Measurements from ENCODE around the gene HNRNPUL2.

GRCh38 chr11:62724171-62724570, 3.1 kb downstream of the HNRNPUL2 start:
- TF ChIP-seq POLR2A (IDR thresholded peaks at IDR 0.05) (no peak), CTCF (IDR thresholded peaks at IDR 0.05) (no peak), POLR2AphosphoS5 (IDR thresholded peaks at IDR 0.05) (no peak)
